Panc1 (cell line): ENCODE data around the gene LYPD6.

ENCODE experiments used
- CTCF ChIP-seq: fragments of 450-650 bp; IDR thresholded peaks from 2 replicates; pipeline ENCODE4 v1.5.1; 2017; ENCODE audit warnings: mild to moderate bottlenecking
- POLR2AphosphoS5 ChIP-seq: IDR thresholded peaks from 2 replicates; pipeline ENCODE4 v1.6.1; 2012; ENCODE audit warnings: mild to moderate bottlenecking, low read depth, low read length, moderate library complexity
- REST ChIP-seq, 2 experiments: IDR thresholded peaks; 2 replicates each; pipeline ENCODE4 v1.6.1; 2011 to 2012; ENCODE audit warnings: low read depth in 2 of 2, control low read depth in 1 of 2, low read length in 1 of 2, mild to moderate bottlenecking in 1 of 2, moderate library complexity in 1 of 2; ENCODE audit not compliant: insufficient read depth in 1 of 2

GRCh38 chr2:149329489-149330126 is 779 bp upstream of the LYPD6 start:
- TF ChIP-seq CTCF: no peak
- no peak for TF ChIP-seq POLR2AphosphoS5
- TF ChIP-seq REST (IDR thresholded peaks at IDR 0.05; ENCODE audit: insufficient read depth in 1 of 2, low read depth in 2 of 2, low read length in 1 of 2): no peak
